ENCODE measurements around the gene TMEM253.
A peak's percentile ranks its signal among the peaks of the same experiment; 100 is the strongest.

The TMEM253 gene

DNA sequence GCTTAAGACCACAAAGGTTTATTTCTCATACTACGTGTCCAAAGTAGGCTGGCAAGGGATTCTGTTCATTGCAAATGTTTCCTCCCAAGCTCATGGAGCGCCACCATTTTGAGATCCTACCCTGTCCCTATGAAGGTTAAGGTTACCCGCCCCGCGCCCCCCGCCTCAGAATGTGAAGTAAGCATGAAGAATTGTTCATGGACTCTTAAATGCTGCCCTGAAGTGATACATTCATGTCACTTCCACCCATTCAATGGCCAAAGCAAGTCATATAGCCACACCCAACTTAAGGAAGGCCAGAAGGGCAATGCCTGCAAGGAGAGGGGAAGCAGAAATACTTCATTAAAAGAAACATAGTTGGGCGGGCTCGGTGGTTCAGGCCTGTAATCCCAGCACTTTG lies 4.2 kb downstream of the TMEM253 start:
- TF ChIP-seq, protein P1, sequence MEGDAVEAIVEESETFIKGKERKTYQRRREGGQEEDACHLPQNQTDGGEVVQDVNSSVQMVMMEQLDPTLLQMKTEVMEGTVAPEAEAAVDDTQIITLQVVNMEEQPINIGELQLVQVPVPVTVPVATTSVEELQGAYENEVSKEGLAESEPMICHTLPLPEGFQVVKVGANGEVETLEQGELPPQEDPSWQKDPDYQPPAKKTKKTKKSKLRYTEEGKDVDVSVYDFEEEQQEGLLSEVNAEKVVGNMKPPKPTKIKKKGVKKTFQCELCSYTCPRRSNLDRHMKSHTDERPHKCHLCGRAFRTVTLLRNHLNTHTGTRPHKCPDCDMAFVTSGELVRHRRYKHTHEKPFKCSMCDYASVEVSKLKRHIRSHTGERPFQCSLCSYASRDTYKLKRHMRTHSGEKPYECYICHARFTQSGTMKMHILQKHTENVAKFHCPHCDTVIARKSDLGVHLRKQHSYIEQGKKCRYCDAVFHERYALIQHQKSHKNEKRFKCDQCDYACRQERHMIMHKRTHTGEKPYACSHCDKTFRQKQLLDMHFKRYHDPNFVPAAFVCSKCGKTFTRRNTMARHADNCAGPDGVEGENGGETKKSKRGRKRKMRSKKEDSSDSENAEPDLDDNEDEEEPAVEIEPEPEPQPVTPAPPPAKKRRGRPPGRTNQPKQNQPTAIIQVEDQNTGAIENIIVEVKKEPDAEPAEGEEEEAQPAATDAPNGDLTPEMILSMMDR (IDR thresholded peaks at IDR 0.05; ENCODE audit: low read depth, low read length, missing control alignments) = no peak
- no peak overlapping the region for H3K4me3 ChIP-seq (replicated peaks; ENCODE audit: low read depth, low read length)
- no peak for DNase-seq (ENCODE audit: extremely low read depth, low read depth)

DNA sequence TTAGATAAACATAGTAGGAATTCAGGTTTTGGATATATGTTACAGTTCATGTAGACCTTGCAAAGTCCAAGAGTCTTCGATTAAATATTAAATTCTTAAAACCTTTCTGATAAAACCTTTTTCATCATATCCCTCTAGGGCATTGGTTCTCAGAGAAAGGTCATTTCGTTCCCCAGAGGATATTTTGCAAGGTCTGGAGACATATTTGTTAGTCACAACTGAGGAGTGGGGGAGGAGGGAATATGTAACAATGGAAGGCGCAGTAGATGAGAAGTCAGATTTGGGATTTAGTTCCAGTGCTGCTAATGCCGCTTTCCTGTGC lies 5.3 kb downstream of the TMEM253 start:
- TF ChIP-seq, protein P1 (IDR thresholded peaks at IDR 0.05; ENCODE audit: low read depth, low read length, missing control alignments) = no peak
- no peak for DNase-seq (ENCODE audit: extremely low read depth, low read depth)

DNA sequence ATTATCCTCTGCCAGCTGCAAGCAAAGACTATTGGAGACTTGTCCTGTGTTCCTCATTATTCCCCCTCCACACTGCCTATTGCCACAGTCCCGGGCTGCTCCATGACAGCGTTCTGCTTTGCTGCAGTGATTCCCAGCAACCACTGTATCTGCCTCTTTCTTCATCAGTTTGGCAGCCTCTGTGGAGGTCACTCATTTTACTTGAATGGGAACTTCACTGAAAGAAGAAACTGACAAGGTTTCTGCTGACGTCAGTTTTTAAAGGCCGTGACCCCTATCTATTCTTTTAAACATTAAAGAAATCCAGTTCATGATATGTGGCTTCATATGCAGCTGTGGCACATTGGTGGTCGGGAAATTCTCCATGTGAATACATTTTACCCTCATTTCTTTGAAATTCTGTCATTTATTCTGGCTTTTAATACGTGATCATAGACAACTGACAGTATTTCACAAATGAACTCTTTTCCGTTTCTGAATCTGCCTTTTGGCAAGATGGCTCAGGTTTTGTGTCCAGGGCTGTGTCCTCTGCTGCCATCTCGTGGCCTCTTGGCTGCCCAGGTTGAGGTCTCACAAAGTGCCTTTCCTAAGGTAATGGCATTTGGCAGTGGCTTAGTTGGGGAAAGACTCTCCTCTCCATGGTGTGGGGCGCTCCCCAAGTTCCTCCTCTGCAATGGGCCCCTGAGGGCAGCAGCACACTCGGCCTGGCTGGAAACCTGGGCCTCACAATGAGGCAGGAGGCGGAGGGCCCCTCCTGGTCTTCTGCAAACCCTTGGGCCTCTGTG lies 5.8 kb downstream of the TMEM253 start:
- H3K4me3 ChIP-seq (replicated peaks; ENCODE audit: low read depth, low read length) = no peak overlapping the region
- DNase-seq (ENCODE audit: extremely low read depth, low read depth) = peak; percentile 62
- TF ChIP-seq, protein P1 (IDR thresholded peaks at IDR 0.05; ENCODE audit: low read depth, low read length, missing control alignments) = peak; percentile 98

More for the DNA sequence above, 5.3 kb downstream of the TMEM253 start:
- H3K4me3 ChIP-seq (replicated peaks; ENCODE audit: low read depth, low read length) = no peak overlapping the region

DNA sequence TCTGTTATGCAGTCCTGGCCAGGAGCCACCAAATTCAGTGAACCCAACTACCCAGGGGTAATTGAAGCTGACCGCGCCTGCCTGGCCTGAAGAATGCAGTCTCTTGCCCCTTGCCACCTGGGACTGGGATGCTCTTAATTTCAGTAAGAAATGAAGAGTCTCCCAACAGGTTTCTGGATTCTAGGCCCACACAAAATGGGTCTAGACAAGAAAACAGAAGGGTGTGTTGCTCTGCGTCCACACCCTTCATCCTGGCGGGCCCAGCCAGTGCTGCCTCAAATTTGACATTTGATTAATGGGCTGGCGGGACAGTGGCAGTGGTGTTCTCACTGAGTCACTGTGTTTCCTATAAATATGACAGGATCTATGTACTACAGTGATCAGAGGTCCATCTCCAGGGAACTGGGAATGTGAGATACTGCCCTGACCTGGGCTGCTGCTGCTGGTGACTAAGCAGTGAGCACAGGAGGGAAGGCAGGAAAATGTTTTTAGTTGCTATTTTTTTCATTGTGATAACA lies 6.5 kb downstream of the TMEM253 start:
- TF ChIP-seq, protein P1 (IDR thresholded peaks at IDR 0.05; ENCODE audit: low read depth, low read length, missing control alignments) = no peak
- no peak for DNase-seq (ENCODE audit: extremely low read depth, low read depth)
- no peak overlapping the region for H3K4me3 ChIP-seq (replicated peaks; ENCODE audit: low read depth, low read length)

DNA sequence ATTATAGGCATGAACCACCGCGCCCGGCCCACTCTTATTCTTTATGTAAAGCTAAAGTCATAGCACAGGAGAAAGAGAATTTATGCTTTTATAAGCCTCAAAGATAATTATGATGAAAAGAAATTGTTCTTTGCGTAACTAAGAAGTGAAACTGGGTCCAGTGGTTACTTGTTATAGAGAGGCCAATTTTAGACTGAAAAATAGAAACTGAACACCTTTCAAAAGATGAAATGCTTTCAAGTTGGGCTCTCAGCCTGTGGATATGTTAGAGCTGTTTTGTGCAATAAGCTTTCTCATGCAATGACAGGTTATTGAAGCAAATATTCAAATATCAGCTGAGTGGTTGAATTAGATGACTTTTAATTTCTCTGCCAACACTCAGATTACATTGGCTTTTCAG lies 7.9 kb downstream of the TMEM253 start:
- no peak overlapping the region for H3K4me3 ChIP-seq (replicated peaks; ENCODE audit: low read depth, low read length)
- DNase-seq (ENCODE audit: extremely low read depth, low read depth) = no peak
- TF ChIP-seq, protein P1 (IDR thresholded peaks at IDR 0.05; ENCODE audit: low read depth, low read length, missing control alignments) = no peak

DNA sequence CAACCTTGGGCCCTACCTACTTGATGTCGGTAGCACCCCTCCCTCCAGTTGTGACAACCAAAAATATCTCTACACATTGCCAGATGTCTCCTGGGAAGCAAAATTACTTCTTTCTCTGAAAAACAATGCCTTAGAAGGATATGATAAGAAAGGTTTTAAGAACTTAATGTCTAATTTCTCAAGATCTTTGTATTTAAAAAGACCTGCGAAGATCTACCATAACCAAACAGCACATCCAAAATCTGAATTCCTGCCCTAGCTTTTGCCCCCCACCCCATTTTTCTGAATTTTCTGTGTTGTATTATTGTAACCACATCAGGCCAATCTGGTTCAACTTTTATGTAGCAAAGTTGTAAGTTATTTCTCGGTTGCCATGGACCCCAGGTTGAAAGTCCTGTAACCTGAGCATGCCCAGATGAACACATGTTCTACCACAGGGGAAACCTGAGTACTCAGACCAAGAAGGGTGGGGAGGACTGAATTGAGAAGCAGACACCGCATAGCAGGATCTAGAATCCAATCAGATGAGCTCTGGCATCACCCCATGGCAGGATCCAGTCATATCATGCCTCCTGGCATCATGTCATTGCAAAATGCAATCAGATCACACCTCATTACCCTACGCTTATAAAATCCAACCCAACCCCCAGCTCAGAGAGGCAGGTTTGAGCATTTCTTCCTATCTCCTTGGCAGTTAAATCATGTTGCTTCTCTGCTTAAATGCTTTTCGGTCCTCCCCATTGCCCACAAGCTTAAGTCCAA lies 8.7 kb downstream of the TMEM253 start:
- no peak for DNase-seq (ENCODE audit: extremely low read depth, low read depth)
- no peak overlapping the region for H3K4me3 ChIP-seq (replicated peaks; ENCODE audit: low read depth, low read length)
- TF ChIP-seq, protein P1 (IDR thresholded peaks at IDR 0.05; ENCODE audit: low read depth, low read length, missing control alignments) = no peak

Data from HFF-Myc (cell line).